Testis (tissue), 2 donors: ENCODE results near the gene TTL.

Experiments used
- POLR2A ChIP-seq: fragments of 450-650 bp; IDR thresholded peaks from one replicate; pipeline ENCODE4 v1.6.1; 2017; ENCODE audit warnings: antibody characterized with exemption, mild to moderate bottlenecking, moderate library complexity
- TF ChIP-seq, protein P1 (sequence below), 3 experiments: fragments of 450-650 bp in 2 of 3; fragments of 200-600 bp in 1 of 3; sonication (generic) in 1 of 3; IDR thresholded peaks; one replicate each; pipeline ENCODE4 v1.5.1; 2016 to 2019; ENCODE audit warnings: antibody characterized with exemption in 3 of 3, mild to moderate bottlenecking in 2 of 3, moderate library complexity in 1 of 3

DNA sequence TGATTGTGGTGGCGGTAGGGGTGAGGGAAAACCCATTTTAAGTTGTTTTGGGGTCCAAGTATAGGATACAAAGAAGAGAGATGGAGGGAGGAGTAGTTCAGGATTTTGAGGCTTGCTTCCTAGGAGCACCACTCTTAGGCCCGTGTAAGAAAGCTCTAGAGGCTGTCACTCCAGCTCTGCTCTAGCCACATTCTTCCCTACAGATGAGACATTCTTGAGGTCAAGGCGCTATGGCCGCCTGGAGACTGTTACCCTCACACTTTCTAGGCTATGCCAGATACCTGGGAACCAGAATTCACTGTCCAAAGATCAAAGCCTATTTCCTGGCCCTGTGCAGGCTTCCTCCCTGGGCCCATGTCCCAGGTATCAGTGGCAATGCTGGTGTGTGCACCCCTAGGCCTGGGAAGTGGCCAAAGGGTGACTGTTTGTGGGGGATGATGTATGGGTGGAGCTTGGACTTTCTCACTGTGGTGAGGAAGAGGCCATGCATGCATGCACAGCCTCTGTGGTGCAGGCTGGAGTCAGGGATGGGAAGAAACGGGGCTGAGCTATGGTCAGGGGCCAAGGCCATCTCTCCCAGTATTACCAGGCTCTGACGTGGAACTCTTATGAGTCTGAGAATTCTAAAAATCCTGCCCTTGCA is 7.0 kb upstream of the TTL start:
- TF ChIP-seq, protein P1, sequence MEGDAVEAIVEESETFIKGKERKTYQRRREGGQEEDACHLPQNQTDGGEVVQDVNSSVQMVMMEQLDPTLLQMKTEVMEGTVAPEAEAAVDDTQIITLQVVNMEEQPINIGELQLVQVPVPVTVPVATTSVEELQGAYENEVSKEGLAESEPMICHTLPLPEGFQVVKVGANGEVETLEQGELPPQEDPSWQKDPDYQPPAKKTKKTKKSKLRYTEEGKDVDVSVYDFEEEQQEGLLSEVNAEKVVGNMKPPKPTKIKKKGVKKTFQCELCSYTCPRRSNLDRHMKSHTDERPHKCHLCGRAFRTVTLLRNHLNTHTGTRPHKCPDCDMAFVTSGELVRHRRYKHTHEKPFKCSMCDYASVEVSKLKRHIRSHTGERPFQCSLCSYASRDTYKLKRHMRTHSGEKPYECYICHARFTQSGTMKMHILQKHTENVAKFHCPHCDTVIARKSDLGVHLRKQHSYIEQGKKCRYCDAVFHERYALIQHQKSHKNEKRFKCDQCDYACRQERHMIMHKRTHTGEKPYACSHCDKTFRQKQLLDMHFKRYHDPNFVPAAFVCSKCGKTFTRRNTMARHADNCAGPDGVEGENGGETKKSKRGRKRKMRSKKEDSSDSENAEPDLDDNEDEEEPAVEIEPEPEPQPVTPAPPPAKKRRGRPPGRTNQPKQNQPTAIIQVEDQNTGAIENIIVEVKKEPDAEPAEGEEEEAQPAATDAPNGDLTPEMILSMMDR (IDR thresholded peaks at IDR 0.05): no peak
- no peak for TF ChIP-seq POLR2A
